ENCODE results near the gene NUMA1. TPM values are rescaled to one million over a fixed set of nuclear protein-coding genes. Genes with fewer than 3 reads are reported as not detected.

The NUMA1 gene
- total and polyA plus RNA-seq, 9 of the 15 experiments (the other 6 are each of a cell fraction or from before 2014, with no cell fraction given): 4.1 to 104 (median 51.2) TPM

GRCh38 chr11:72122607-72123006 is 42.3 kb upstream of the NUMA1 start (continued):
- no peak for TF ChIP-seq RERE (CRISPR knock-in tag; IDR thresholded peaks at IDR 0.05; ENCODE audit: borderline replicate concordance)
- peak; percentile 51 for TF ChIP-seq PRDM10 (IDR thresholded peaks at IDR 0.05; ENCODE audit: partially characterized antibody)
- TF ChIP-seq FOXK2 (conservative IDR thresholded peaks at IDR 0.05 in 1 of 2, IDR thresholded peaks at IDR 0.05 in 1 of 2; ENCODE audit: low read depth in 2 of 2): no peak
- TF ChIP-seq ARID3B (CRISPR knock-in tag; IDR thresholded peaks at IDR 0.05; ENCODE audit: borderline replicate concordance): no peak
- no peak for TF ChIP-seq ETS2 (tag; IDR thresholded peaks at IDR 0.05; ENCODE audit: borderline replicate concordance, poor library complexity, severe bottlenecking)
- TF ChIP-seq RREB1 (CRISPR knock-in tag; IDR thresholded peaks at IDR 0.05): no peak

All from K562 (cell line).